HepG2 (cell line): ENCODE measurements around the gene SLC50A1. TPM values are rescaled to one million over a fixed set of nuclear protein-coding genes. Genes with fewer than 3 reads are reported as not detected.

Source experiments
- GATAD2A ChIP-seq: IDR thresholded peaks from 2 replicates; pipeline ENCODE4 v1.6.1; 2016
- MIER3 ChIP-seq: IDR thresholded peaks from 2 replicates; pipeline ENCODE4 v1.6.1; 2016; ENCODE audit warnings: missing compliant biosample characterization, borderline replicate concordance
- NCOA5 ChIP-seq: sonication (generic); formaldehyde crosslinking; IDR thresholded peaks from 2 replicates; pipeline ENCODE4 v1.4.0; 2020; ENCODE audit warnings: missing genetic modification reagents
- NR2F6 ChIP-seq, 2 experiments: IDR thresholded peaks; 2 replicates each; pipeline ENCODE4 v1.6.1; 2016; ENCODE audit warnings: antibody characterized with exemption in 1 of 2, mild to moderate bottlenecking in 1 of 2
- RAD21 ChIP-seq: fragments of 450-650 bp; formaldehyde crosslinking; IDR thresholded peaks from 2 replicates; pipeline ENCODE4 v1.5.0; 2020; ENCODE audit warnings: mild to moderate bottlenecking
- RCOR2 ChIP-seq: IDR thresholded peaks from 2 replicates; pipeline ENCODE4 v1.6.1; 2016; ENCODE audit warnings: missing biosample characterization, missing genetic modification reagents
- TEAD3 ChIP-seq: optimal IDR thresholded peaks from 2 replicates; pipeline ENCODE3; 2016; ENCODE audit warnings: borderline replicate concordance
- ZBTB2 ChIP-seq: sonication (generic); formaldehyde crosslinking; IDR thresholded peaks from 2 replicates; pipeline ENCODE4 v1.8.0; 2022; ENCODE audit warnings: low read depth, missing genetic modification reagents
- ZBTB49 ChIP-seq: sonication (generic); formaldehyde crosslinking; IDR thresholded peaks from 2 replicates; pipeline ENCODE4 v1.4.0; 2020; ENCODE audit warnings: missing genetic modification reagents, borderline replicate concordance
- ZNF138 ChIP-seq: sonication (generic); formaldehyde crosslinking; IDR thresholded peaks from 2 replicates; pipeline ENCODE4 v1.5.0; 2020; ENCODE audit warnings: mild to moderate bottlenecking, low read depth, missing genetic modification reagents
- ZNF317 ChIP-seq: sonication (generic); formaldehyde crosslinking; IDR thresholded peaks from 2 replicates; pipeline ENCODE4 v1.5.0; 2020; ENCODE audit warnings: mild to moderate bottlenecking, missing genetic modification reagents
- ZNF773 ChIP-seq: sonication (generic); formaldehyde crosslinking; IDR thresholded peaks from 2 replicates; pipeline ENCODE4 v1.4.0; 2020; ENCODE audit warnings: missing genetic modification reagents, borderline replicate concordance
- ZNF883 ChIP-seq: sonication (generic); formaldehyde crosslinking; IDR thresholded peaks from 2 replicates; pipeline ENCODE4 v1.5.1; 2020; ENCODE audit warnings: mild to moderate bottlenecking, missing genetic modification reagents; ENCODE audit errors: not compliant biosample characterization
- polyA plus RNA-seq, 8 experiments: library from polyadenylated mRNA; depleted of rRNA in 3 of 8; stranded (reverse) in 7 of 8; unstranded in 1 of 8; fragments of >200 nt; fragmentation: Illumina TruSeq in 4 of 8; extraction: Trizol in 4 of 8; gene quantifications; 2 replicates each; pipeline versions ENCODE4 v1.2.1 to v1.2.3, GENCODE V29; 2011 to 2016; ENCODE audit warnings: low read depth in 4 of 8, missing spikeins in 1 of 8, mixed read lengths in 1 of 8; ENCODE audit not compliant: insufficient read depth in 1 of 8
- total RNA-seq, 5 experiments: library from RNA; depleted of rRNA; stranded (reverse); fragments of >200 nt; fragmentation: Illumina TruSeq; extraction: Trizol; gene quantifications; 2 replicates each; pipeline ENCODE4 v1.2.3, GENCODE V29; 2016; ENCODE audit warnings: low read depth in 1 of 5
- TF ChIP-seq, protein P1 (sequence below): sonication (generic); formaldehyde crosslinking; IDR thresholded peaks from 2 replicates; pipeline ENCODE4 v1.8.0; 2023; ENCODE audit warnings: mild to moderate bottlenecking, missing genetic modification reagents
- TF ChIP-seq, protein P2 (sequence below): sonication (generic); formaldehyde crosslinking; IDR thresholded peaks from 2 replicates; pipeline ENCODE4 v1.4.0; 2020; ENCODE audit warnings: mild to moderate bottlenecking, missing genetic modification reagents
- TF ChIP-seq, protein P3 (sequence below): sonication (generic); formaldehyde crosslinking; IDR thresholded peaks from 2 replicates; pipeline ENCODE4 v1.4.0; 2020; ENCODE audit warnings: missing genetic modification reagents

Gene SLC50A1
- total and polyA plus RNA-seq, 2 of the 13 experiments (the other 11 are each of a cell fraction or from before 2014, with no cell fraction given): 22.5 to 46.8 TPM

- TF ChIP-seq GATAD2A (CRISPR knock-in tag) (peak; percentile 82), ZNF883 (no peak), ZNF317 (CRISPR knock-in tag) (no peak; the same call in 1 of the 2 replicates), ZNF138 (CRISPR knock-in tag) (0 out of 2 replicates have a peak, but pooled peaks have one; percentile 44), ZBTB2 (CRISPR knock-in tag) (no peak), RCOR2 (peak; percentile 38; the same call in 1 of the 2 replicates), ZNF773 (CRISPR knock-in tag) (no peak), TEAD3 (CRISPR knock-in tag) (peak; percentile 58), NCOA5 (CRISPR knock-in tag) (no peak), NR2F6 (IDR thresholded peaks at IDR 0.05) (peak; percentile 77), NR2F6 (CRISPR knock-in tag; IDR thresholded peaks at IDR 0.05) (peak; percentile 88), MIER3 (peak; percentile 62; the same call in 1 of the 2 replicates), RAD21 (CRISPR knock-in tag) (no peak), ZBTB49 (CRISPR knock-in tag) (no peak)
- TF ChIP-seq, protein P1, sequence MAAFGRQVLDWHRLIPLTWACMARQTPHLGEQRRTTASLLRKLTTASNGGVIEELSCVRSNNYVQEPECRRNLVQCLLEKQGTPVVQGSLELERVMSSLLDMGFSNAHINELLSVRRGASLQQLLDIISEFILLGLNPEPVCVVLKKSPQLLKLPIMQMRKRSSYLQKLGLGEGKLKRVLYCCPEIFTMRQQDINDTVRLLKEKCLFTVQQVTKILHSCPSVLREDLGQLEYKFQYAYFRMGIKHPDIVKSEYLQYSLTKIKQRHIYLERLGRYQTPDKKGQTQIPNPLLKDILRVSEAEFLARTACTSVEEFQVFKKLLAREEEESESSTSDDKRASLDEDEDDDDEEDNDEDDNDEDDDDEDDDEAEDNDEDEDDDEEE (CRISPR knock-in tag): 0 out of 2 replicates have a peak, but pooled peaks have one; percentile 51
- TF ChIP-seq, protein P2, sequence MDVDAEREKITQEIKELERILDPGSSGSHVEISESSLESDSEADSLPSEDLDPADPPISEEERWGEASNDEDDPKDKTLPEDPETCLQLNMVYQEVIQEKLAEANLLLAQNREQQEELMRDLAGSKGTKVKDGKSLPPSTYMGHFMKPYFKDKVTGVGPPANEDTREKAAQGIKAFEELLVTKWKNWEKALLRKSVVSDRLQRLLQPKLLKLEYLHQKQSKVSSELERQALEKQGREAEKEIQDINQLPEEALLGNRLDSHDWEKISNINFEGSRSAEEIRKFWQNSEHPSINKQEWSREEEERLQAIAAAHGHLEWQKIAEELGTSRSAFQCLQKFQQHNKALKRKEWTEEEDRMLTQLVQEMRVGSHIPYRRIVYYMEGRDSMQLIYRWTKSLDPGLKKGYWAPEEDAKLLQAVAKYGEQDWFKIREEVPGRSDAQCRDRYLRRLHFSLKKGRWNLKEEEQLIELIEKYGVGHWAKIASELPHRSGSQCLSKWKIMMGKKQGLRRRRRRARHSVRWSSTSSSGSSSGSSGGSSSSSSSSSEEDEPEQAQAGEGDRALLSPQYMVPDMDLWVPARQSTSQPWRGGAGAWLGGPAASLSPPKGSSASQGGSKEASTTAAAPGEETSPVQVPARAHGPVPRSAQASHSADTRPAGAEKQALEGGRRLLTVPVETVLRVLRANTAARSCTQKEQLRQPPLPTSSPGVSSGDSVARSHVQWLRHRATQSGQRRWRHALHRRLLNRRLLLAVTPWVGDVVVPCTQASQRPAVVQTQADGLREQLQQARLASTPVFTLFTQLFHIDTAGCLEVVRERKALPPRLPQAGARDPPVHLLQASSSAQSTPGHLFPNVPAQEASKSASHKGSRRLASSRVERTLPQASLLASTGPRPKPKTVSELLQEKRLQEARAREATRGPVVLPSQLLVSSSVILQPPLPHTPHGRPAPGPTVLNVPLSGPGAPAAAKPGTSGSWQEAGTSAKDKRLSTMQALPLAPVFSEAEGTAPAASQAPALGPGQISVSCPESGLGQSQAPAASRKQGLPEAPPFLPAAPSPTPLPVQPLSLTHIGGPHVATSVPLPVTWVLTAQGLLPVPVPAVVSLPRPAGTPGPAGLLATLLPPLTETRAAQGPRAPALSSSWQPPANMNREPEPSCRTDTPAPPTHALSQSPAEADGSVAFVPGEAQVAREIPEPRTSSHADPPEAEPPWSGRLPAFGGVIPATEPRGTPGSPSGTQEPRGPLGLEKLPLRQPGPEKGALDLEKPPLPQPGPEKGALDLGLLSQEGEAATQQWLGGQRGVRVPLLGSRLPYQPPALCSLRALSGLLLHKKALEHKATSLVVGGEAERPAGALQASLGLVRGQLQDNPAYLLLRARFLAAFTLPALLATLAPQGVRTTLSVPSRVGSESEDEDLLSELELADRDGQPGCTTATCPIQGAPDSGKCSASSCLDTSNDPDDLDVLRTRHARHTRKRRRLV (CRISPR knock-in tag): no peak
- TF ChIP-seq, protein P3, sequence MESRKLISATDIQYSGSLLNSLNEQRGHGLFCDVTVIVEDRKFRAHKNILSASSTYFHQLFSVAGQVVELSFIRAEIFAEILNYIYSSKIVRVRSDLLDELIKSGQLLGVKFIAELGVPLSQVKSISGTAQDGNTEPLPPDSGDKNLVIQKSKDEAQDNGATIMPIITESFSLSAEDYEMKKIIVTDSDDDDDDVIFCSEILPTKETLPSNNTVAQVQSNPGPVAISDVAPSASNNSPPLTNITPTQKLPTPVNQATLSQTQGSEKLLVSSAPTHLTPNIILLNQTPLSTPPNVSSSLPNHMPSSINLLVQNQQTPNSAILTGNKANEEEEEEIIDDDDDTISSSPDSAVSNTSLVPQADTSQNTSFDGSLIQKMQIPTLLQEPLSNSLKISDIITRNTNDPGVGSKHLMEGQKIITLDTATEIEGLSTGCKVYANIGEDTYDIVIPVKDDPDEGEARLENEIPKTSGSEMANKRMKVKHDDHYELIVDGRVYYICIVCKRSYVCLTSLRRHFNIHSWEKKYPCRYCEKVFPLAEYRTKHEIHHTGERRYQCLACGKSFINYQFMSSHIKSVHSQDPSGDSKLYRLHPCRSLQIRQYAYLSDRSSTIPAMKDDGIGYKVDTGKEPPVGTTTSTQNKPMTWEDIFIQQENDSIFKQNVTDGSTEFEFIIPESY: no peak
Measured at GRCh38 chr1:155128755-155129473, 6.7 kb upstream of the SLC50A1 start (continued).
